ENCODE data around the gene UBE2L6.
"Not testable (repeated sequence)": the region's sequence is repeated elsewhere in the genome, so short reads cannot be mapped to it uniquely, and the experiment has no call there.

Gene UBE2L6

DNA sequence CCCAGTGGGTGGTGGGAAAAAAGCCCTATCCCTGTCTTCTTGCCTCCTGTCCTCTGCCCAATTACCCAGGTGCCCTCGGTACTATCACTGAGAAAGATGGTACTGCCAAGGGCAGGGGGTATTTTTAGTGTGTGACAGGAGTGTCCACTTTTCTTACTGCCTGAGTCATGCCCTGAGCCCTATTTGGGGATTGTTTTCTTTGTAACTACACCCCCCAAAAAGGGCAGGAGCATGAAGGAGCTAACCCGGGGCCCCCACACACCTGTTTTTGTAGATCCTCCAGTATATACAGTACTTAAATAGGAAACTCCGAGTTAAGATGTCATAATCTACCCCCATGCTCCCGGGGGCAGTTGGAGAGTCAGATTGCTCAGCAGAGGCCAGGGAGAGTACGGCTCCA is 26.3 kb downstream of the UBE2L6 start:
- no peak overlapping the region for H3K4me3 ChIP-seq (ENCODE audit: low read depth, low read length)
- in situ Hi-C loops (cut with HindIII; ENCODE audit: low sequenced_read_pairs): no loop called here
- DNase-seq (ENCODE audit: low read depth, low spot score): no peak
- TF ChIP-seq, protein P1, sequence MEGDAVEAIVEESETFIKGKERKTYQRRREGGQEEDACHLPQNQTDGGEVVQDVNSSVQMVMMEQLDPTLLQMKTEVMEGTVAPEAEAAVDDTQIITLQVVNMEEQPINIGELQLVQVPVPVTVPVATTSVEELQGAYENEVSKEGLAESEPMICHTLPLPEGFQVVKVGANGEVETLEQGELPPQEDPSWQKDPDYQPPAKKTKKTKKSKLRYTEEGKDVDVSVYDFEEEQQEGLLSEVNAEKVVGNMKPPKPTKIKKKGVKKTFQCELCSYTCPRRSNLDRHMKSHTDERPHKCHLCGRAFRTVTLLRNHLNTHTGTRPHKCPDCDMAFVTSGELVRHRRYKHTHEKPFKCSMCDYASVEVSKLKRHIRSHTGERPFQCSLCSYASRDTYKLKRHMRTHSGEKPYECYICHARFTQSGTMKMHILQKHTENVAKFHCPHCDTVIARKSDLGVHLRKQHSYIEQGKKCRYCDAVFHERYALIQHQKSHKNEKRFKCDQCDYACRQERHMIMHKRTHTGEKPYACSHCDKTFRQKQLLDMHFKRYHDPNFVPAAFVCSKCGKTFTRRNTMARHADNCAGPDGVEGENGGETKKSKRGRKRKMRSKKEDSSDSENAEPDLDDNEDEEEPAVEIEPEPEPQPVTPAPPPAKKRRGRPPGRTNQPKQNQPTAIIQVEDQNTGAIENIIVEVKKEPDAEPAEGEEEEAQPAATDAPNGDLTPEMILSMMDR (IDR thresholded peaks at IDR 0.05; ENCODE audit: low read depth, low read length): no peak

DNA sequence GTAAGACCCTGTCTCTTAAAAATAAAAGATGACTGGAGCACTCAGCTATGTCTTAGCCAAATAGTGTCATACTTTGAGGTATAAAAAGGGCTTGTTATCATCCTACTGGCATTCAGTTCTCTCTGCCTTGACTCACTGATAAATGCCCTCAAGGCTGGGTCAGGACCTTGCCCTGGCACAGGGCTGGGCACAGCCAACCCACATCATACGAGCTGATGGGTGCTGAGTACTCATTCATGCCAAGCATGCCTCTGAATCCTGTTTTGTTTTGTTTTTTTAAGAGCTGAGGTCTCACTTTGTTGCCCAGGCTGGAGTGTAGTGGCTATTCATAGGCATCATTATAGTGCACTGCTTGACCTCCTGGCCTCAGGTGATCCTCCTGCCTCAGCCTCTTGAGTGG is 28.1 kb downstream of the UBE2L6 start:
- in situ Hi-C loops (cut with HindIII; ENCODE audit: low sequenced_read_pairs): no loop called here
- TF ChIP-seq, protein P1 (IDR thresholded peaks at IDR 0.05; ENCODE audit: low read depth, low read length): no peak
- DNase-seq (ENCODE audit: low read depth, low spot score): no peak
- no peak overlapping the region for H3K4me3 ChIP-seq (ENCODE audit: low read depth, low read length)

DNA sequence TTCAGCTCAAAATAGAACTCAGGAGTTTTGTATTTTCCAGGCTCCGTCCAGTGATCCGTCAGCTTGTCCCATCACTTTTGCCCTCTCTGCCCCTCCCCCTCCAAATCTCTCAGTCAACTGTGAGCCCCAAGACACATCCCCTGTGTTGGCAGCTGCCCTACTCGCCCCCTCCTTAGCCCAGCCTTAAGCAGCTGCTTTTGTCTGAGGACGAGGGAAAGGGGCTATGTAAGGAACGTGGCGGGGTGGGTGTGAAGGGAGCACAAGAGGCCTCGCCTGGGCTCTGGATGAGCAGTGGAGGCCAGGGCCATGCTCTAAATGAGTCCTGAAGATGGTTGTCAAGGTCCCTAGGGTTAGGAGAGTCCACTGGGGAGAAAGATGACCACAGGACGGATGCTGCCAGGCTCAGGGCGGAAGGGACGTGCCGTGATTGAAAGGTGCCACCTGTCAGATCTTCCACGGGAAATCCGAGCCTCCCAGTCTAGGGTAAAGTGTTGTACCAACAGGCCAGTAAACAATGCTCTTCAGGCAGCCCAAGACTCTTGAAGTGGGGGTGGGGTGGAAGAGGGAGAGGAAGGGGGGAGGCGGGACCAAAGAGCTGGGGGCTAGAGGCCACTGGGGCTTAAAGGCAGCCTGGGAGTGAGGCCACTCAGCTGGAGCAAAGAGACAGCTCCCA is 30.4 kb downstream of the UBE2L6 start, which contains the start of gene SMTNL1:
TSS of gene SMTNL1 (plus strand) at position 649 of the 673 bp plus-strand sequence. CDS start 5,048 bp downstream, outside the sequence.
- no peak within 1 kb of the TSS for H3K4me3 ChIP-seq (ENCODE audit: low read depth, low read length)
- no peak for DNase-seq (ENCODE audit: low read depth, low spot score)
- TF ChIP-seq, protein P1 (IDR thresholded peaks at IDR 0.05; ENCODE audit: low read depth, low read length): no peak
- in situ Hi-C loops (cut with HindIII; ENCODE audit: low sequenced_read_pairs): no loop called here

DNA sequence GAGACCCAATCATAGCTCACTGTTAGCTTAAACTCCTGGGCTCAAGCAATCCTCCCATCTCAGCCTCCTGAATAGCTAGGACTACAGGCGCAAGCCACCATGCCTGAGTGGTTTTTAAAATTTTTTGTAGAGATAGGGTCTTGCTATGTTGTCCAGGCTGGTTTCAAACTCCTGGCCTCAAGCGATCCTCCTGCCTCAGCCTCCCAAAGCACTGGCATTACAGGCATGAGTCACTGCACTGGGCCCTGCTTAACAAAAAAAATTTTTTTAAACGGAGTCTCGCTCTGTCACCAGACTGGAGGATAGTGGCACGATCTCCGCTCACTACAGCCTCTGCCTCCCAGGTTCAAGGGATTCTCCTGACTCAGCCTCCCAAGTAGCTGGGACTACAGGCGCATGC is 33.0 kb downstream of the UBE2L6 start:
- in situ Hi-C loops (cut with HindIII; ENCODE audit: low sequenced_read_pairs); DNase-seq (ENCODE audit: low read depth, low spot score); H3K4me3 ChIP-seq (ENCODE audit: low read depth, low read length): not testable (repeated sequence)

DNA sequence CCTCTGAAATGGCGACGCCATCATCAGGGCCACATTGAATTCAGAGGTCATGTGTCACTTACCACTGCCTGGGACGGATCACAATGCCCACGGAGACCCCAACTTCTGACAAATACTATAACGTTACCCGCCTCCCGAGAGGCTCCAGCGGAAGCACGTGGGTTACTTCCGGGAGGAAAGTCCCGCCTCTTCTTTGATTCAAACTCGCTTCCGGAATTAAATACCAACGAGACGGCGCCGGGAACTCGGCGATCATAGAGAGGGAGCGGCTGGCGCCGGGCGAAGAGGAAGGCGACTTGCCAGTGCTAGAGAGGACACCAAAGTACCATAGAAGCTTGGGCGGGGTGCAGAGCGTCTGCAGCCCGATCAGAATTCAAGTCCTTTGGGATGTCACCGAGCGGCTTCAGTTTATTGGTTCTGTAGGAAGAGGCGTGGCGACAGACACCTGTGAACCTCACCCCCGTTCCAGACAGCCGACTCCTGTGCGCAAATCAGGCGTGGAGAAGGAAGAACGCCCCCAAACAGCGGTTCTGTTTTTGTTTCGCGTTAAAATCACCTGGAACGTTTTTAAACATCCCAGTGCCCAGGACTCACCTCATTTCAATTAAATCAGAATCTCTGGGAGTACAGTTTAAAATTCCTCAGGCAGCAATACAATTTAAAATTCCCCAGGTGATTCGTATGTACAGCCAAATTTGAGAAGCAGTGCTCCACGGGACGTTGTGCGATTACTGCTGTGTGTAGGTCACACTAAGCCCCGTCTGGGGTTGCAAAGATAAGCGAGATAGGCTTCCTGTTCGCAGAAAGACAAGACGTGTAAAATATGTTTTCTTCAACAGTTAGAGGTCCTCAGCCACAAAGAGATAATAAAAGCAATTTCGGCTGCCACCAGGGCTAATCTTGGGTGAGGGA is 36.6 kb downstream of the UBE2L6 start, which contains the start of gene TIMM10:
TSS of gene TIMM10 (minus strand) at position 159 of the 912 bp plus-strand sequence. CDS start 565 bp downstream, outside the sequence.
- peak; percentile 98 for DNase-seq (ENCODE audit: low read depth, low spot score)
- in situ Hi-C loops (cut with HindIII; ENCODE audit: low sequenced_read_pairs): no loop called here
- TF ChIP-seq, protein P1 (IDR thresholded peaks at IDR 0.05; ENCODE audit: low read depth, low read length): no peak
- peak within 1 kb of the TSS; percentile 87 for H3K4me3 ChIP-seq (ENCODE audit: low read depth, low read length)

DNA sequence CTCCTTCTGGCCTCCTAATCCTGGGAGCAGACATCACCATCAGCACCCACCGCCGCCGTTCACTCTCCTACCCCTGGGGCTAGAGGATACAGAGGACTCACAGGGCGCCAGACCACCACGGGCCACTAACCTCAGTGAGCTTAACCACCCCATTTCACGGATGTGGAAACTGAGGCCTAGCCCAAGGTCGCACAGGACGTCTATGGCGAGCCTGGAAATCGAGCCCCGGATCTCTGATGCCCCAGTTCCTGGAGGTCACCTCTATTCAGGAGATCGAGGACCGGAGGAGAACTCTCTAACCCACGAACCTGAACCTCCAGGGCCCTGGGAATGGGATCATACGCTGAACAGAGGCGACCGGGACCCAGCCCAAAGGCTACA is 37.3 kb downstream of the UBE2L6 start:
- no peak for DNase-seq (ENCODE audit: low read depth, low spot score)
- in situ Hi-C loops (cut with HindIII; ENCODE audit: low sequenced_read_pairs): no loop called here
- TF ChIP-seq, protein P1 (IDR thresholded peaks at IDR 0.05; ENCODE audit: low read depth, low read length): no peak
- peak overlapping the region; percentile 87 for H3K4me3 ChIP-seq (ENCODE audit: low read depth, low read length)

DNA sequence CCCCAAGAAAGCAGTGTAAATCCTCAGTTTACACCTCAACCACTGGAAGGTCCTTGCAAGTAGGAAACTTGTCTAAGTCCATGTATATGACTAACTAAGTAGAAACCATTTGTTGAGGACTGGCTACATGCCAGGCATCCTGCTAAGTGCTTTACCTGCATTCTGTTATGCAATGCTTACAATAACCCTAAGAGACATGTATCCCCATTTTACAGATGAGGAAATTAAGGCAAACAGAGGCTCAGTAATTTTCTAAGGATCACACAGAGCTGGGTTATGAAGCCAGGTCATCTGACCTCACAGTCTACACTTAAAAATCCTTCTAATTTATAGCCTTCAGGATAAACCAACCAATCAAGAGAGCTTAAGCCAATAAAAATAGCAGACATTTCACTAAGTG is 38.5 kb downstream of the UBE2L6 start:
- TF ChIP-seq, protein P1 (IDR thresholded peaks at IDR 0.05; ENCODE audit: low read depth, low read length): no peak
- no peak overlapping the region for H3K4me3 ChIP-seq (ENCODE audit: low read depth, low read length)
- in situ Hi-C loops (cut with HindIII; ENCODE audit: low sequenced_read_pairs): no loop called here
- no peak for DNase-seq (ENCODE audit: low read depth, low spot score)
